HG03025 (cell line): Measurements from ENCODE around the gene RNF128.

Experiments used
- ATAC-seq: cut with Tn5 transposase; IDR thresholded peaks from one replicate; pipeline ENCODE4 v1.9.1; 2021; ENCODE audit warnings: mild to moderate bottlenecking, moderate library complexity; ENCODE audit not compliant: unreplicated experiment, low FRiP score

RNF128 gene, protein sequence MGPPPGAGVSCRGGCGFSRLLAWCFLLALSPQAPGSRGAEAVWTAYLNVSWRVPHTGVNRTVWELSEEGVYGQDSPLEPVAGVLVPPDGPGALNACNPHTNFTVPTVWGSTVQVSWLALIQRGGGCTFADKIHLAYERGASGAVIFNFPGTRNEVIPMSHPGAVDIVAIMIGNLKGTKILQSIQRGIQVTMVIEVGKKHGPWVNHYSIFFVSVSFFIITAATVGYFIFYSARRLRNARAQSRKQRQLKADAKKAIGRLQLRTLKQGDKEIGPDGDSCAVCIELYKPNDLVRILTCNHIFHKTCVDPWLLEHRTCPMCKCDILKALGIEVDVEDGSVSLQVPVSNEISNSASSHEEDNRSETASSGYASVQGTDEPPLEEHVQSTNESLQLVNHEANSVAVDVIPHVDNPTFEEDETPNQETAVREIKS

DNA sequence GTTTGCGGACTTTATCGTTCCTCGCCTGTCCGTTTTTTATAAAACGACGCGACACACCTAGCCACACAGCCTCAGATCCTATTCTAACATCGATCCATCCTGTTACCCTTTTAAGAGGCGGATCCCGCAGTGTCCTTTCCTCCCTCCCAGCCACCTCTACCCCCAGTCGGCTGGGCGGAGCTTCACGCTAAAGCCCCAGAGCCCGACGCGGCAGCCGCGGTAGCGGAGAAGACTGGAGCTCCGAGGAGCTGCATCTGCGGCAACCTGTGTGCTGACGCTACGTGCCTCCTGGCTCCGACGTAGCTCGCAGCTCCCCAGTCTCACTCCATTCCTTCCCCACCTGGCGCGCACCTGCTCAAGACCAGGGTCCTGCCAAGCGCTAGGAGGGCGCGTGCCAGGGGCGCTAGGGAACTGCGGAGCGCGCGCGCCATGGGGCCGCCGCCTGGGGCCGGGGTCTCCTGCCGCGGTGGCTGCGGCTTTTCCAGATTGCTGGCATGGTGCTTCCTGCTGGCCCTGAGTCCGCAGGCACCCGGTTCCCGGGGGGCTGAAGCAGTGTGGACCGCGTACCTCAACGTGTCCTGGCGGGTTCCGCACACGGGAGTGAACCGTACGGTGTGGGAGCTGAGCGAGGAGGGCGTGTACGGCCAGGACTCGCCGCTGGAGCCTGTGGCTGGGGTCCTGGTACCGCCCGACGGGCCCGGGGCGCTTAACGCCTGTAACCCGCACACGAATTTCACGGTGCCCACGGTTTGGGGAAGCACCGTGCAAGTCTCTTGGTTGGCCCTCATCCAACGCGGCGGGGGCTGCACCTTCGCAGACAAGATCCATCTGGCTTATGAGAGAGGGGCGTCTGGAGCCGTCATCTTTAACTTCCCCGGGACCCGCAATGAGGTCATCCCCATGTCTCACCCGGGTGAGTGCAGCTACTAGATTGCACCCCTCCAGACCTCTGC lies at the start of gene RNF128:
RNF128 (plus strand) TSS at position 217 of the 953 bp plus-strand sequence; CDS start at position 430, 213 bp downstream.
- no peak for ATAC-seq

DNA sequence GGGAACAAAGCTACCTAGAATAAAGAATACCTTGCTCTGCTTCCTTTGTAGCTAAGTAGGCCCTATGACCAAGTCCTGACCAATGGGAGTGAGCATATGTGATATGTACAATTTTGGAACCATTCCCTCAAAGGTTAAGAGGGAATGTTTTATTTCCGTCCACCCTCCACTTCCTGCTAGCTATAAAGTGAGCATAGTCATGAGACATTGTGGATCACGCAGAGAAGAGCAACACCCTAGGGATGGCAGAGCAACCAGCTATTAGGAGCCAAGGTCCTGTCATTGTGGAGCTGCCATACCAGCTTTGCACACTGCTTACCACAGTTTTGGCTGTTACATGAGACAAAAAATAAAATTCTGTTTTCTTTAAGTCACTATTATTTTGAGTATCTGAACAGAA lies 45.8 kb upstream of the RNF128 start:
- ATAC-seq, result no peak

DNA sequence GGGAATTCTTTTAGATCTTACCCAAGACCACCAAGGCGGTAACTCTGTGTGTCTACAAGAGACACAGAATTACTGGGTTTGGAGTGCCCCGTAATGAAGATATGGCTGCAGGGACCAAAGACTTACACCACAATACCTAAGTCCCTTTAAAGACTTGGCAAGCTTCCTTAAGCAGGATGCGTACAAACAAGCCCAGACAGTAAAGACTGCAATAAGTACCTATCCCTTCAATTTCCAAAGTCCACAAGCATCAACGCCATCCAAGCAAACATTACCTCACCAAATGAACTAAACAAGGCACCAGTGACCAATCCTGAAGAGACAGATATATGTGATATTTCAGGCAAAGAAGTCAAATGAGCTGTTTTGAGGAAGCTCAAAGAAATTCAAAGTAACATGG lies 42.3 kb upstream of the RNF128 start:
- ATAC-seq, result no peak

DNA sequence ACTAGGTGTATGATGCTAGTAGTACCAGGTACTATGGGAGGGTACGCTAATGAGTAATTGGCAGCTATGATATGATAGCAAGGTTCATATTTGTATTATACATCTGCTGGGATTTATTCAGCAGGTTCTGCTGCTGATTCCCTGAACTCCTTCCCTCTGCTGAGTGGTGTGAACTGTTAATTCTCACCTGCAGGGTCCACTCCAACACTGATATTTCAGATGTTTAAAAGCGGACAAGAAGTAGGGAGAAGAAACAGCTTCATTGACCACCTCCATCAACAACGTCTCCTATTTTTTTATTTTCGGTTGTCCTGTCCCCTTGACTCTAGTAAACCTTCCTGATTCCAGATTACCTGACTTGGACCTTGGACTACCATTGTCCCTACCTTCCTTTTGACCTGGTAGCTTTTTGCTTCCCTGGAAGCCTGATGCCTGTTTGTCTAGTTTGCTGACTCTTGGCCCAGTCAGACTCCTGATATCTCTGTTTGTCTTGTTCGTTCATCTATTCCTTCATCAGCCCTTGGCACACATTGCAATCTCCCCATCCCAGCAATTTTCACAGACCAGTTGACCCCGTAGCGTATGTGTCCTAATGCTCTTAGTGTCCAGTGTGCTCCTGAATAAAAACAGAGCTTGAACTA lies 34.0 kb upstream of the RNF128 start:
- no peak for ATAC-seq

DNA sequence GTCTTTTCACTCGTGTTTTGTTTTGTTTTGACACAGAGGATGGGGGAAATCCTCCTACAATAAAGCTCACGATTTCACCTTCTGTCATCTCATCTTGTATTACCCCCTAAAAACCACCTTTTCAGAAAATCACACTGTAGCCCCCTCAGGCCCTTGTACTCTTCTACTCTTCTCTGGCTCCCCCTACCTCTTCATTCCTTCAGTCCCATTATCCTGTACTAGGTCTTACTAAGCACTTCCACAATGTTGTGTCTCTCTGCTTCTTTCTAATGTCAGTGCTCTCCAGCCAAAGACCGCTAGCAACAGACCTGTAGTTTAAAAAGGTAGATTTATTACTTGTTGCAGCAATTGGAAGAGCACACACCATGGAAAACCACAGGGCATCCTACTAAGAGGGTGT lies 30.0 kb upstream of the RNF128 start:
- ATAC-seq, result no peak

DNA sequence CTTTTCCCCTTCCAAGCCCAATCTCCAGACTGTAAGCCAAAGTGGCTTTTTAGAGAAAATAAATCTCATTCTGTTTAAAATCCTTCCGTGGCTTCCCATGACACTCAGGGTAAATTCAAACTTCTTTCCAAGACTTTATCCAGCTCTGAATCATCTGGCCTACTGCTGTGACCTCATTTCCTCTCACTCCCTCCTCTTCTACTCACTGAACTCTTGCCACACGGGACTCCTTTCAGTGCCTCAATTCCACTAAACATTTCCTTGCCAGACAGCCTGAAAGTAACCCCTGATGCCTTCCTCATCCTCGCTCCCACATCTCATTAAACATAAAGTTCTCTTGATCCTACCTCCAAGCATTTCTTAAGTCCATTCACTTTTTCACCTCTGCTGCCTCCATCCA lies 27.8 kb upstream of the RNF128 start:
- ATAC-seq, result no peak

DNA sequence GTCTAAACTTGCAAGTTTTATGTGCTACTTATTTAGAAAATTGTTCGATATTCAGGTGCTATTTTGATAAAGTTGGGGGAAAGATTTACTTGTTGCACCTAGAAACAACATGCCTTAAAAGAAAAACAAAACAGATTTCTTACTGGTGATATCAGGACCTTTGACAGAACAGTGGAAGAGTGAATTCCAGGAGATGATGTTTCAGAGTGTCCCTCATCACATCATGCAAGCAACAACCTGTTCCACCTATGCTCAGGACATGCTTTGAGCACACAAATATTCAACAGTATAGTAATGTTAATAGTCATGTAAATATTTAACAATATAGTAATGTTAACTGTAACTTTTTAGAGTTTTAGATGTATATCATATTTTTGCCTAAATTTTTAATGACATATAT lies 23.9 kb upstream of the RNF128 start:
- no peak for ATAC-seq

DNA sequence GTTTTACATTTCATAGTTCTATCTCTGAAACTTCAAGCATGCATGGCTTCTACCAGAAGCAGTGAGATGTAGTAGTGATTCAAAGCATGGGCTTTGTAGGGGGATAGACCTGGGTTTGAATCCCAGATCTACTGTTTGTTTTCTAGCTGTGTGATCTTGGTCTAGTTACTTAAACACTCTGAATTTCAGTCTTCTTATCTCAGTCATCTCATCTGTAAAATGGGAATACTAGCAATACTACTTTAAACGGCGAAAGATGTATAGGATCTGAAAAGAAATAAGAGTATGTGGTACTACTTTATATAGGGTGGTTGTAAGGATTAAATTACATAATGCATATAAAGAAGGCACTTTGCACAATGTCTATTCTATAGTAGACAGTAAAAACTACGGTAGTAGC lies 20.0 kb upstream of the RNF128 start:
- ATAC-seq, result no peak

DNA sequence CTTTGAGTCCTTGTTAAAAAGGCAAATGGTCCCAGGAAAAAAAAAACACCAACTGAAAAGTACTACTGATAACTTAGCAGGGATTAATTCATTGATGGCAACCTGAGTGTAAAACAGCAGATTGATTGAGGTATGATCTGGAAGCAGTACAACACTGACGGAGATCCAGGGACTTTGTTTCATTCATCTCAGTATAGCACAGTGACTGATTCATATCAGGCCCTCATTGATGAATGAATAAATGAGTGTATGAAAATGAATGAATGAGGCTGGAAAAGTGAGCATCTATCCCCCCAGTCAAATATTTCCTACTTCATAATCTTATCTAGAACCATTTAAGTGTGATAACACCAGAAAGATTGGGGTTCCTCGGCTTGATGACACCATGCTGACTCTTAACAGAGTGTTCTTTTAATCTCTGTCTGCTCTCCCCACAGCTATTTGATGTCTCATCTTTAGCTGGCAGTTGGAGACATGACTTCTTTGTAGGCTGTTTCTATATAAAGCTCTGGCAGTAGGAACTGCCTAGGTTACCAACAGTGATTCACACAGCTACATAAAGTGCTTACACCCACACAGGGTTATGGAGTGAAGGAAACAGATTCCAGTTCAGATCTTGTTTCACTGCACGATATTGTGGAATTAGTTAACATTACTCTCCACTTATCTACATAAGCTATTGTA lies 18.6 kb upstream of the RNF128 start:
- ATAC-seq, result no peak

DNA sequence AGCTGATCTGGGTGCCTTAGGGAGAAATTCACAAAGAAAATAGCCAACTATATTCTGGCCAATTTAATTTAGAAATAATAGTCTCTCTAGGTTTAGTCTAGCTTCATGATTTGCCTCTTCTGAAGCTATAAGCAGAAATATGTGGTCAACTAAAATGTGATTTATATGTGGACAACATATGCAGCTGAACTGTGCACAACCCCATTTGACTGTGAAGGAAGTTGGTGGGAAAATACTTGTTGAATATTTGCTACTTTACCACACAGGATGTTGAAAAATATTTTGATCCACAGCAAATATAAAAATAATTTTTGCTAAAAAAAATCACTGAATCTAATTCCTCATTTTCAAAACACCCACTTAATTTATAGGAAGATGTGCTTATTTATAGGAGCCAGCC lies 15.7 kb upstream of the RNF128 start:
- ATAC-seq, result no peak

DNA sequence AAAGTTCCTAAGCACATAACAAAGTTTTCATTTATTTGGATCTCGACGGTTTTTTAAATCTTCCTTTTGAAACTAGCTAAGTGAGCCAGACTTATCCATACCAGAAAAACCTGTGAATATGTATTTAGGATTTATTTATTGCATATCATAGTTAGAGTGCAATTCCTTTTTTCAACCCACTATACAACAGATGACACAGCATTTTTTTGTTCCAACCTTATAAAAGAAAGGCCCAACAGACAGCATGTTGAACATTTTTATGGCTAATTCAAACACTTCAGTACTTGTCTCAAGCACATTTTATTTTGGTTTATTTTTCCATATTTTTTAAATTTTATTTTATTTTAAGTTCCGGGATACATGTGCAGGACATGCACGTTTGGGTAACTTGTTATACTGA lies 15.1 kb upstream of the RNF128 start:
- ATAC-seq, result no peak

DNA sequence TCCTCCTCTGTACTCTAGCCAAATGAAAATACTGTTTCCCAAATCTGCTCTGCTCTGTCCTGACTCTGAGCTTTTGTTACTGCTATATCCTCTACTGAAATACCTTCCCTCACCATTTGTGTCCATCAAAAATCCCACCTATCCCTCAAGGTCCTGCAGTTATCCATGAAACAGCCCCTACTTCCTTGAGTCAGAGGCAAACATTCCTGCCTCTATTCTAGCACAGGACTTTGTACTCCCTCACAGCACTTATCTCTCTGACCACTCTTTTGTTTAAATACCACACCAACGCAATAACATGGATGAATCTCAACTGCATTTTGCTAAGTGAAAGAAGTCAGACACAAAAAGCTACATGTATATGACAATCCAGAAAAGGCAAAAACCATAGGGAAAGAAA lies 10.5 kb upstream of the RNF128 start:
- ATAC-seq, result no peak

DNA sequence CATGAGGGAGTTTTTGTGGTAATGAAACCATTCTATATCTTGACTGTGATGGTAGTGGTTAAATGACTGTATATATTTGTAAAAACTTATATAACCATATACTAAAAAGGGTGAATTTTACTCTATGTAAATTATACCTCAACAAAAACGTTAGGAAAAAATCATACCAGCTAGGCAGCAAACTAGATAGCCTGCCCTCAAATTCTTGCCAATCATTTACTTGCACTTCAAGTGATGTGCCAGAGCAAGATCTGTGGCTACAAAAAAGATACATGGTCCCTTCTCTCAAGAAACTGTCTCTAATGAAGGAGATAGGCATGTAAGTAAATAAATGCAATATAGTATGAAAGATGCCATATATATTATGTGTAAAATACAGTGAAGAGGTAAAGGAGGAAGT lies 10.0 kb upstream of the RNF128 start:
- ATAC-seq, result no peak

DNA sequence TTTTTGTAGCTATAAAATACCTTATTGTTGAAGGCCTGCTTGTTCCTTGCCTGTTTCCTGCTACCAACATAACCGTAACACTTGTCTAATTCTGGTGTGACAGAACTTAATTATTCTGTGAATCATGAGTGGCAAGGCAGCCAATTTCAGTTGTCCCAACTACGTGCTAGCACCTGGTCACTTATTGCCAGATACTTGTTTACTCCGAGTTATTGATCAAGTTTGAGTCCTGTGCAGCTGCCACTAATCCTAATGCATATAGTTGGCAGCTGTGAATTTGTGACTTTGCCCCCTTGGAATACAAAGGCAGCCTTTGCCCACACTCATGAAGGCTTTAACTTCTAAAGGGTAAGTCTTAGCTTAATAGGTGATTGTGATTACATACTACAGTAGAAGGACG lies 7.8 kb upstream of the RNF128 start:
- no peak for ATAC-seq

DNA sequence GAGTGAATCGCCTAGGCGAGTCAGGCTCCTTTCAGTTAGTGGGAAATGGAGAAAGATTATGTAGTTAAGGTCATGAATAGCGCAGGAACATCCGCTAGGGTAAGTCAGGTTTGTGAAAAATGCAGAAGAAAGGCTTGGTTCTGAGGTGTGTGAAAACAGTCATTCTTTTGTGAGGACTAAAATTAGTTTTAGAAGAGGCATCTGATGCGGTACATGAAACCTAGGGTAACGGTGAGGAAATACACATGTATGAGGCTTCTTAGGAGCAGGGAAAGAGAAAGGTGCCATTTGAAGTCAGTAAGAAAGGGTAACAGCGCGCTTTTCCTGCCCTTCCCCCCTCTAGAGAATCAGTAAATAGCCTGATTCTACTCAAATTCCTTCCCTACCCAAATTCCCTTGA lies 570 bp upstream of the RNF128 start:
- ATAC-seq, result no peak

DNA sequence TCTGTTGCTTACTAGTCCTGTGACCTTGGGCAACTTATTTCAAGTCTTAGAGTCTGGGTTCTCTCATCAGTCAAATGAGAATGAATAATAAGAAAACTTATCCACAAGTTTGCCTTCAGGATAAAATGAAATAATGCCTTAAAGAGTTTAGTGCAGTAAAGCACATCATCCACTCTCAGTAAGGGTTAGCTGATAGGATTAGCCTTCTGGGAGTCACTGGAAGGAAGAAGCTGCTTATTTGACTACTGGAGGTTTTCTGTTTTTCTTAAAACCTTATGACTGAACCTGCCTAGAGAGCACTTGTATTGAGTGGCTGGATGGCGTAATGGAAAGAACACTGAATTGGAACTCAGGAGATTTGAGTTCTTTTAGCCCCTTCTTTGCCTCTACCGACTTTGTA lies 1.8 kb downstream of the RNF128 start:
- ATAC-seq, result no peak

DNA sequence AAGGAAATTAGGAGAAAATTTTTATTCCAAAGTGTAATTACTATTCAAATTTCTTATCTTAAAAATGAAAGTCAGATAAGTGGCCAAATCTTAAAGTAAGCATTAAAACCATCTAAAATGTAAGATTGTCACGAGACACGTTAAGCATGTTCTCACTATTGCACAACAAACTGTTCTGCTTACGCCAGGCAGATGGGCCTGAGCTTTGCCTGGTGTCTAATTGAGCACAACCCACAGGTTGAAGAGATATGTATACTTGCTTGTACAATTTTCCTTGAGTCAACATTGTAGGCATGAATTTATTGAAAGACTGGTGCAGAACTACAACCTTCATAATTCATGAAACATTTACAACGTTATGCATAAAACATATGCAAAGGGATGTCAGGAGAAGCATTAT lies 3.9 kb downstream of the RNF128 start:
- no peak for ATAC-seq

DNA sequence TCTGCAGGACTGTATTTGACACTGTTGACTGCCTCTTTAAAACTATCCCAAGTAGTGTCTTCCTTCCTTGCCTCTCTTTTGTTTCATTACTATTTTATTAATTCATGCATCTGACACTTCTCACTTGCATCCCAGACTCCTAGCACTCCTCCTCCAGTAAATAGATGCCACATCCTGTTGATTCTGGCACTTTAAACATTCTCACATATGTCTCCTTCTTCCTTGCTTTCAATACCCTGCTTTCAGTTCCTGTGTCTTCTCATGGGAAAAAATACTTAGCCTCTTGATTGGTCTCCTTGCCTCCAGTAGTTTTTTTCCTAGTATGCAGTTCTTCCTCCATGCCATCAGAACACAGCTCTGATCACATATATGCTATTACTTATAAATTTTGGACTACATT lies 5.1 kb downstream of the RNF128 start:
- ATAC-seq, result no peak

DNA sequence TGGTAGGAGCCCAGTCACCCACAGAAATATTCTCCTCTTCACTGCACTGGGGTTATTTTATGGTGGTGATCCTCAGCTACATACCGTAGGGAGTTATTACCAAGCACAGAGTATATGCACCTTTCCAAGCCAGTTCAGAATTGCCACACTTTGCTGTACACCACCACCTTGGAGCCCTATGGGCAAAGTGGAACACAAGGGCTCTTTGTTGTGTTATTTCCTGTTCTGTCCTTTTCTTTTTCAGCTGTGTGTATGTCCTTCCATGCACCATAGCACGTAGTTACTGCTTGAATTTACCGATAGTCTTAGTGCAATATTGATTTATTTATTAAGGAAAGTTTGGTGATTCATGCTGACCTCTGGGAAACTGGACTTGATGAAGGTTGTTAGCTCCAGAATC lies 8.3 kb downstream of the RNF128 start:
- no peak for ATAC-seq

DNA sequence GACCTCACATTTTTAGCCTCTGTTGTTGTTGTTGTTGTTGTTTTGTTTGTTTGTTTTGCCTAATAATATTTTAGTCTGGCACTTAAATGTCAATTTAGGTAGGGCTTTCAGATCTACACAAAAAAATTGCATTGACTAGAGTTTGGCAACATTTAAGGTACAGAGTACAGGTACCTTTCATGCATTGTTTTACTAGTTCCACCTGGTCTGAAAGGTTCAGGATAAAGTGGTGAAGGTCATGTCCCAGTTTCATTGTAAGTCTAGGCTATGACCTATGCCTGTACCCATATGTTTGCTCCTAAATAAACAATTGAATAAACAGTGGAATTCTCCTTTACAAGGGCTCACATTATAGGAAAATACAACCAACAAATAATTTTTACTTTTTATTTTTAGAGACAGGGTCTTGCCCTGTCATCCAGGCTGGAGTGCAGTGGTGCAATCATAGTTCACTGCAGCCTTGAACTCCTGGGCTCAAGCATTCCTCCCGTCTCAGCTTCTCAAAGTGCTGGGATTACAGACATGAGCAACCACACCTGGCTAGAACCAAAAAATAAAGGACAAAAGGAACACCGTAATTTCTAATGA lies 13.8 kb downstream of the RNF128 start:
- ATAC-seq, result no peak
